Loucy (cell line): ENCODE results near the gene ERF.

ENCODE experiments used
- EZH2phosphoT487 ChIP-seq: fragments of 200-600 bp; IDR thresholded peaks from 2 replicates; pipeline ENCODE4 v1.6.1; 2018; ENCODE audit warnings: antibody characterized with exemption, mild to moderate bottlenecking, moderate library complexity, borderline replicate concordance
- TF ChIP-seq, protein P1 (sequence below): fragments of 200-600 bp; sonication (generic); conservative IDR thresholded peaks from 2 replicates; pipeline ENCODE4 v1.5.1; 2014; ENCODE audit warnings: mild to moderate bottlenecking, antibody characterized with exemption, low read length

DNA sequence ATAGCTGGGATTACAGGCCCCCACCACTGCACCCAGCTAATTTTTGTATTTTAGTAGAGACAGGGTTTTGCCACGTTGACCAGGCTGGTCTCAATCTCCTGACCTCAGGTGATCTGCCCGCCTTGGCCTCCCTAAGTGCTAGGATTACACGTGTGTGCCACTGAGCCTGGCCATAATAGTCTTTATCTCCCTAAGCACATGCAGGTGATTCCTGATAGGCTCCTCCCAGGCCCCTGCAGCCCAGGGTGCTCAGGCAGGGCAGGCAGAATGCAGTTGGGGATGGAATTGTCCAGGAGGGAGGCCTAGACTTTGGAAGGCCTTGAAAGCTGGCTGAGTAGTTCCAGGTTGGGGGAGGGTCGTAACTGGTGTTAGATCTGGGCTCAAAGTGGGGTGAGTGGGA, 26.3 kb downstream of the ERF start:
- TF ChIP-seq, protein P1, sequence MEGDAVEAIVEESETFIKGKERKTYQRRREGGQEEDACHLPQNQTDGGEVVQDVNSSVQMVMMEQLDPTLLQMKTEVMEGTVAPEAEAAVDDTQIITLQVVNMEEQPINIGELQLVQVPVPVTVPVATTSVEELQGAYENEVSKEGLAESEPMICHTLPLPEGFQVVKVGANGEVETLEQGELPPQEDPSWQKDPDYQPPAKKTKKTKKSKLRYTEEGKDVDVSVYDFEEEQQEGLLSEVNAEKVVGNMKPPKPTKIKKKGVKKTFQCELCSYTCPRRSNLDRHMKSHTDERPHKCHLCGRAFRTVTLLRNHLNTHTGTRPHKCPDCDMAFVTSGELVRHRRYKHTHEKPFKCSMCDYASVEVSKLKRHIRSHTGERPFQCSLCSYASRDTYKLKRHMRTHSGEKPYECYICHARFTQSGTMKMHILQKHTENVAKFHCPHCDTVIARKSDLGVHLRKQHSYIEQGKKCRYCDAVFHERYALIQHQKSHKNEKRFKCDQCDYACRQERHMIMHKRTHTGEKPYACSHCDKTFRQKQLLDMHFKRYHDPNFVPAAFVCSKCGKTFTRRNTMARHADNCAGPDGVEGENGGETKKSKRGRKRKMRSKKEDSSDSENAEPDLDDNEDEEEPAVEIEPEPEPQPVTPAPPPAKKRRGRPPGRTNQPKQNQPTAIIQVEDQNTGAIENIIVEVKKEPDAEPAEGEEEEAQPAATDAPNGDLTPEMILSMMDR, result no peak
- no peak for TF ChIP-seq EZH2phosphoT487
